ENCODE data around the gene C1S.

The C1S gene

DNA sequence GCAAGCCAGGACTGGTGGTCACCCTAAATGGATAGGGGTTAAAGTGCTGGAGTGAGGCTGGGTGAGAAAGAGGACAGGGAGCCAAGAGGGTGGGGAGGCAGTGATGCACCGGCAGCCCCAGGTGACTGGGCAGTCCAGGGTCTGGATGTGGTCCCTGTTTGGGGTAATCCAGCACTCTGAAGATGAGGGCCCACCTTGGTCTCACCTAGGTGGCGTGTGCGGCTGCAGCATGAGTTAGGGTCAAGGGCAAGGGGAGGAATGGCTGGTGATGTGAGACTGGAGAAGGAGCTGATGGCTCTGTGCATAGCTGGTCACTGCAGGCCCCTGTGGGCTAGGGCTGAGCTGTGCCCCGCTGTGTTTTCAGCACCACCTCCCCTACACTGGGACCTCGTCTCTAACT is 50.1 kb downstream of the C1S start:
- TF ChIP-seq TCF12 (IDR thresholded peaks at IDR 0.05; ENCODE audit: low read depth) (no peak), EGR1 (IDR thresholded peaks at IDR 0.05) (no peak), FOXM1 (IDR thresholded peaks at IDR 0.05; ENCODE audit: borderline replicate concordance, low read depth) (no peak), RAD21 (IDR thresholded peaks at IDR 0.05; ENCODE audit: low read depth) (no peak), YY1 (IDR thresholded peaks at IDR 0.05; ENCODE audit: low read depth) (no peak), TEAD4 (IDR thresholded peaks at IDR 0.05) (no peak), ZBTB7A (IDR thresholded peaks at IDR 0.05; ENCODE audit: low read depth) (no peak)

DNA sequence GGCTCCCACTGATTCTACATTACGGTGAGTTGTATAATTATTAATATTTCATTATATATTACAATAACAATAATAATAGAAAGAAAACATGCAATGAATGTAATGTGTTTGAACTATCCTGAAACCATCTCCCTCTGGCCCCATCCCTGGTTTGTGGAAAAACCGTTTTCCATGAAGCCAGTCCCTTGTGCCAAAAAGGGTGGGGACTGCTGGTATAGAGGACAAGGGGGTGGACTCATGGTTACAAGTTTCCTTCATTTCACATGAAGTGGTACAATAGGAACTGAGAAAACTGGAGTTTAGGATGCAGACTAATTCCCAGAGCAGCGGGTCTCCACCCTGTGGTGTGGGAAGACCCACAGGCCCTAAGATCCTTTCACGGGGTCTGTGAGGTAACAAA is 51.5 kb downstream of the C1S start:
- TF ChIP-seq, protein P1, sequence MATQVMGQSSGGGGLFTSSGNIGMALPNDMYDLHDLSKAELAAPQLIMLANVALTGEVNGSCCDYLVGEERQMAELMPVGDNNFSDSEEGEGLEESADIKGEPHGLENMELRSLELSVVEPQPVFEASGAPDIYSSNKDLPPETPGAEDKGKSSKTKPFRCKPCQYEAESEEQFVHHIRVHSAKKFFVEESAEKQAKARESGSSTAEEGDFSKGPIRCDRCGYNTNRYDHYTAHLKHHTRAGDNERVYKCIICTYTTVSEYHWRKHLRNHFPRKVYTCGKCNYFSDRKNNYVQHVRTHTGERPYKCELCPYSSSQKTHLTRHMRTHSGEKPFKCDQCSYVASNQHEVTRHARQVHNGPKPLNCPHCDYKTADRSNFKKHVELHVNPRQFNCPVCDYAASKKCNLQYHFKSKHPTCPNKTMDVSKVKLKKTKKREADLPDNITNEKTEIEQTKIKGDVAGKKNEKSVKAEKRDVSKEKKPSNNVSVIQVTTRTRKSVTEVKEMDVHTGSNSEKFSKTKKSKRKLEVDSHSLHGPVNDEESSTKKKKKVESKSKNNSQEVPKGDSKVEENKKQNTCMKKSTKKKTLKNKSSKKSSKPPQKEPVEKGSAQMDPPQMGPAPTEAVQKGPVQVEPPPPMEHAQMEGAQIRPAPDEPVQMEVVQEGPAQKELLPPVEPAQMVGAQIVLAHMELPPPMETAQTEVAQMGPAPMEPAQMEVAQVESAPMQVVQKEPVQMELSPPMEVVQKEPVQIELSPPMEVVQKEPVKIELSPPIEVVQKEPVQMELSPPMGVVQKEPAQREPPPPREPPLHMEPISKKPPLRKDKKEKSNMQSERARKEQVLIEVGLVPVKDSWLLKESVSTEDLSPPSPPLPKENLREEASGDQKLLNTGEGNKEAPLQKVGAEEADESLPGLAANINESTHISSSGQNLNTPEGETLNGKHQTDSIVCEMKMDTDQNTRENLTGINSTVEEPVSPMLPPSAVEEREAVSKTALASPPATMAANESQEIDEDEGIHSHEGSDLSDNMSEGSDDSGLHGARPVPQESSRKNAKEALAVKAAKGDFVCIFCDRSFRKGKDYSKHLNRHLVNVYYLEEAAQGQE (IDR thresholded peaks at IDR 0.05; ENCODE audit: low read depth), result no peak
- TF ChIP-seq, protein P2, sequence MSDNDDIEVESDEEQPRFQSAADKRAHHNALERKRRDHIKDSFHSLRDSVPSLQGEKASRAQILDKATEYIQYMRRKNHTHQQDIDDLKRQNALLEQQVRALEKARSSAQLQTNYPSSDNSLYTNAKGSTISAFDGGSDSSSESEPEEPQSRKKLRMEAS (IDR thresholded peaks at IDR 0.05), result no peak
- TF ChIP-seq TEAD4 (IDR thresholded peaks at IDR 0.05) (no peak), EGR1 (IDR thresholded peaks at IDR 0.05) (no peak), EP300 (IDR thresholded peaks at IDR 0.05; ENCODE audit: borderline replicate concordance) (no peak)

DNA sequence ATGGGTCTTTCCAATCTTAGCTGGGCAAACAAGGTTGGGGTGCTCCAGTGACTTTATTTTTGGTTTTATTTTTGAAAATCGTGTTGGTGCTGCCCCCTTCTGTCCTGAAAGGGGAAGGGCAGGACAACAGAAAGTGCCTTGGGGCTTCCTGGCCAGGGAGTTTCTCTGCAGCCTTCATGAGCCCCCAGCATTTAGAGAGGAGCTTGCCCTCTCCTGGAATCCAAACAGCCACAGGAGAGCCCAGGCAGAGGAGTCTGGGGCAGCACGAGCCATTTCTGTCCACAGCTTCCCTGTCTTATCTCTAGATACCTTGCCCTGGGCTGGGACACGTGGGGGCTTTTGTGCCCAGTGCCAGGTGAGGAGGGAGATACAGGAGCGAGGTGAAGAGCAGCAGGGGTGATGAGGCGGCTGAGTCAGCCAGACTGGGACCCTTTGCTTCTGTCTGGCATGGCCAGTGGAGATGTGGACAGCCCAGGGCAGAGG is 52.9 kb downstream of the C1S start:
- TF ChIP-seq TAF1 (IDR thresholded peaks at IDR 0.05; ENCODE audit: low read depth), result no peak
- TF ChIP-seq, protein P3, sequence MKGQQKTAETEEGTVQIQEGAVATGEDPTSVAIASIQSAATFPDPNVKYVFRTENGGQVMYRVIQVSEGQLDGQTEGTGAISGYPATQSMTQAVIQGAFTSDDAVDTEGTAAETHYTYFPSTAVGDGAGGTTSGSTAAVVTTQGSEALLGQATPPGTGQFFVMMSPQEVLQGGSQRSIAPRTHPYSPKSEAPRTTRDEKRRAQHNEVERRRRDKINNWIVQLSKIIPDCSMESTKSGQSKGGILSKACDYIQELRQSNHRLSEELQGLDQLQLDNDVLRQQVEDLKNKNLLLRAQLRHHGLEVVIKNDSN (IDR thresholded peaks at IDR 0.05), result no peak
- TF ChIP-seq, protein P1 (IDR thresholded peaks at IDR 0.05; ENCODE audit: low read depth), result no peak
- TF ChIP-seq EP300 (IDR thresholded peaks at IDR 0.05; ENCODE audit: borderline replicate concordance), result no peak
- no peak for TF ChIP-seq FOXM1 (IDR thresholded peaks at IDR 0.05; ENCODE audit: borderline replicate concordance, low read depth)
- TF ChIP-seq RAD21 (IDR thresholded peaks at IDR 0.05; ENCODE audit: low read depth), result peak; percentile 79
- TF ChIP-seq YY1 (IDR thresholded peaks at IDR 0.05; ENCODE audit: low read depth), result no peak
- TF ChIP-seq ZBTB7A (IDR thresholded peaks at IDR 0.05; ENCODE audit: low read depth), result no peak
- TF ChIP-seq EGR1 (IDR thresholded peaks at IDR 0.05), result no peak

DNA sequence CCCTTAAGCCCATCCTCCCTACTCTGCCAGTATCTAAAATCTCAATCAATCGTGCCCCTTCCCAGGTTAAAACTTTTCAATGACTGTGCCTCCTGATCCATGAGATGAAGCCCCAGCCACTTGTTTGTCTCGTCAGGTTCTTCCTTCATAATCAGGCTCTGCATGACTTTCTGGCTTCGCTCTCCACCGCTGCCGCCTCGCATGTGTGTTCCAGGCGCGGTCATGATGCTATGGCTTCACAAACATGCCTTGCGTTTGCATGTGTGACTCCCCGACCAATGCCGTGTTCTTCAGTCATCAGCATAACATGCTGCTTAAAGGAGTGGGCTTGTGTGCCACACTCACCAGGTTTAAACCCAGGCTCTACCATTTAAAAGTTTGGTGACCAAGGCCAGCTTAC is 53.5 kb downstream of the C1S start:
- TF ChIP-seq, protein P2 (IDR thresholded peaks at IDR 0.05), result no peak
- no peak for TF ChIP-seq TAF1 (IDR thresholded peaks at IDR 0.05; ENCODE audit: low read depth)
- TF ChIP-seq YY1 (IDR thresholded peaks at IDR 0.05; ENCODE audit: low read depth), result no peak
- no peak for TF ChIP-seq TCF12 (IDR thresholded peaks at IDR 0.05; ENCODE audit: low read depth)
- no peak for TF ChIP-seq CREB1 (IDR thresholded peaks at IDR 0.05; ENCODE audit: low read depth)
- no peak for TF ChIP-seq RAD21 (IDR thresholded peaks at IDR 0.05; ENCODE audit: low read depth)
- no peak for TF ChIP-seq CEBPB (IDR thresholded peaks at IDR 0.05)
- TF ChIP-seq EGR1 (IDR thresholded peaks at IDR 0.05), result no peak
- no peak for TF ChIP-seq FOXM1 (IDR thresholded peaks at IDR 0.05; ENCODE audit: borderline replicate concordance, low read depth)
- TF ChIP-seq ZBTB7A (IDR thresholded peaks at IDR 0.05; ENCODE audit: low read depth), result no peak
- TF ChIP-seq, protein P3 (IDR thresholded peaks at IDR 0.05), result no peak

DNA sequence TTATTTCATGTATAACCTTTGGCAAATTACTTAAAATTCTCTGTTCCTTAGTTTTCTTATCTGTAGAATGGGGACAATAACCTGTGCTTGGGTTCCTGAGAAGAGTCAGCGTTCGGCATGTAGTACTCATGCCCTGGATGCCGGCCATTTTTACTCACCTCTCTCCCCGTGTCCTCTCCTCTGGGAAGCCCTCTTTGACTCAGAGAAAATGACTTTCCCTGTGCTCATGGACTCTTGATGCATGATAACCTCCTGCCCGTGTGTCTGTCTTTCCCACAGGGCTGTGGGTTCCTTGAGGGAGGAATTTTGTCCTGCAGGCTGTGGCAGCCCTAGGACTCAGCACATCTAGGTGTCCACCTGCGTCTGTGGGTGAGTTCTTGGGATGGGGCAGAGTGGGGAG is 54.3 kb downstream of the C1S start:
- TF ChIP-seq RAD21 (IDR thresholded peaks at IDR 0.05; ENCODE audit: low read depth) (no peak), TCF12 (IDR thresholded peaks at IDR 0.05; ENCODE audit: low read depth) (no peak), ZBTB7A (IDR thresholded peaks at IDR 0.05; ENCODE audit: low read depth) (no peak), YY1 (IDR thresholded peaks at IDR 0.05; ENCODE audit: low read depth) (no peak), CEBPB (IDR thresholded peaks at IDR 0.05) (no peak), NFIC (IDR thresholded peaks at IDR 0.05) (no peak), FOXM1 (IDR thresholded peaks at IDR 0.05; ENCODE audit: borderline replicate concordance, low read depth) (no peak), EP300 (IDR thresholded peaks at IDR 0.05; ENCODE audit: borderline replicate concordance) (no peak), TAF1 (IDR thresholded peaks at IDR 0.05; ENCODE audit: low read depth) (no peak), EGR1 (IDR thresholded peaks at IDR 0.05) (no peak), CREB1 (IDR thresholded peaks at IDR 0.05; ENCODE audit: low read depth) (no peak), TEAD4 (IDR thresholded peaks at IDR 0.05) (no peak)
- TF ChIP-seq, protein P2 (IDR thresholded peaks at IDR 0.05), result no peak
- TF ChIP-seq, protein P3 (IDR thresholded peaks at IDR 0.05), result no peak
- TF ChIP-seq, protein P1 (IDR thresholded peaks at IDR 0.05; ENCODE audit: low read depth), result no peak
